ENCODE results near the gene PDSS2.

DNA sequence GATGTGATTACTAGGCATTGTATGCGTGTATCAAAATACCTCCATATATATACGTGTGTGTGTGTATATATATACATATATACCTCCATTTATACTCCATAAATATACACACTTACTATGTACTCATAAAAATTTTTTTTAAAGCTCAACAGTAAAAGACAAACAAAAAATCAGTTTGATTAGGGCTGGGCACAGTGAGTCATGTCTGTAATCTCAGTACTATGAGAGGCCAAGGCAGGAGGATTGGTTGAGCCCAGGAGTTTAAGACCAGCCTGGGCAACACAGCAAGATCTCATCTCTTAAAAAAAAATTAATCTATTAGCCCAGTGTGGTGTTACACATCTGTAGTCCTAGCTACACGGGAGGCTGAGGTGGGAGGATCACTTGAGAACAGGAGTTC lies 24.6 kb downstream of the PDSS2 start:
- TF ChIP-seq, protein P1, sequence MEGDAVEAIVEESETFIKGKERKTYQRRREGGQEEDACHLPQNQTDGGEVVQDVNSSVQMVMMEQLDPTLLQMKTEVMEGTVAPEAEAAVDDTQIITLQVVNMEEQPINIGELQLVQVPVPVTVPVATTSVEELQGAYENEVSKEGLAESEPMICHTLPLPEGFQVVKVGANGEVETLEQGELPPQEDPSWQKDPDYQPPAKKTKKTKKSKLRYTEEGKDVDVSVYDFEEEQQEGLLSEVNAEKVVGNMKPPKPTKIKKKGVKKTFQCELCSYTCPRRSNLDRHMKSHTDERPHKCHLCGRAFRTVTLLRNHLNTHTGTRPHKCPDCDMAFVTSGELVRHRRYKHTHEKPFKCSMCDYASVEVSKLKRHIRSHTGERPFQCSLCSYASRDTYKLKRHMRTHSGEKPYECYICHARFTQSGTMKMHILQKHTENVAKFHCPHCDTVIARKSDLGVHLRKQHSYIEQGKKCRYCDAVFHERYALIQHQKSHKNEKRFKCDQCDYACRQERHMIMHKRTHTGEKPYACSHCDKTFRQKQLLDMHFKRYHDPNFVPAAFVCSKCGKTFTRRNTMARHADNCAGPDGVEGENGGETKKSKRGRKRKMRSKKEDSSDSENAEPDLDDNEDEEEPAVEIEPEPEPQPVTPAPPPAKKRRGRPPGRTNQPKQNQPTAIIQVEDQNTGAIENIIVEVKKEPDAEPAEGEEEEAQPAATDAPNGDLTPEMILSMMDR (IDR thresholded peaks at IDR 0.05; ENCODE audit: poor library complexity, severe bottlenecking): no peak
- TF ChIP-seq TAF1 (IDR thresholded peaks at IDR 0.05; ENCODE audit: low read depth): no peak
